ENCODE measurements around the gene LMO3. TPM values are rescaled to one million over a fixed set of nuclear protein-coding genes. Genes with fewer than 3 reads are reported as not detected.

The LMO3 gene
- total RNA-seq, 1 experiment from 2014 or later, result 0.34 TPM

DNA sequence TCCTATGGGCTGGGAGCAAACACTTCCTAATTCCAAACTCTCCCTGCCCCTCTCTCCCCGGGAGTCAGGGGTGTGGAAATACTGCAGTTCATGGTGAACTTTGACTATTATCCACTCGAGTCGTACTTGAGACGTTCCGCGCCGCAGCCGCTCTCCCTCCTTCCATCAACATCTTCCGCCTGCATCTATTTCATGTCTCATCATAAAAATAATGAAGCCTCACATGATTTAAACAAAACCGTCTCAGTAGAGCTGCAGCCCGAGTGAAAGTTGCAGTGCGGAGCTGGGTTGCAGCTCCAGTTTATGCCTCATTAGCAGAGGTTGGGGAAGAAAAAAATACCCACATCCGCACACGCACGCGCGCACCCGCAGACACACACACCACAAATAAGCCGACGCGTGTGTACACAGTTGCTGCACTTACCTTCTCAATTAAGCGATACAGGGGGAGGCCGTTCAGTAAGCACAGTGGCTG, 283 bp downstream of the LMO3 start (continued):
- TF ChIP-seq CTCF (IDR thresholded peaks at IDR 0.05 in 2 of 3, conservative IDR thresholded peaks at IDR 0.05 in 1 of 3; ENCODE audit: borderline replicate concordance in 1 of 3, insufficient read depth in 1 of 3, low read depth in 2 of 3, low read length in 2 of 3) (no peak), POLR2A (IDR thresholded peaks at IDR 0.05; ENCODE audit: borderline replicate concordance, extremely low read depth, insufficient read depth, insufficient read length) (no peak), SRF (IDR thresholded peaks at IDR 0.05; ENCODE audit: low read depth) (no peak)

DNA sequence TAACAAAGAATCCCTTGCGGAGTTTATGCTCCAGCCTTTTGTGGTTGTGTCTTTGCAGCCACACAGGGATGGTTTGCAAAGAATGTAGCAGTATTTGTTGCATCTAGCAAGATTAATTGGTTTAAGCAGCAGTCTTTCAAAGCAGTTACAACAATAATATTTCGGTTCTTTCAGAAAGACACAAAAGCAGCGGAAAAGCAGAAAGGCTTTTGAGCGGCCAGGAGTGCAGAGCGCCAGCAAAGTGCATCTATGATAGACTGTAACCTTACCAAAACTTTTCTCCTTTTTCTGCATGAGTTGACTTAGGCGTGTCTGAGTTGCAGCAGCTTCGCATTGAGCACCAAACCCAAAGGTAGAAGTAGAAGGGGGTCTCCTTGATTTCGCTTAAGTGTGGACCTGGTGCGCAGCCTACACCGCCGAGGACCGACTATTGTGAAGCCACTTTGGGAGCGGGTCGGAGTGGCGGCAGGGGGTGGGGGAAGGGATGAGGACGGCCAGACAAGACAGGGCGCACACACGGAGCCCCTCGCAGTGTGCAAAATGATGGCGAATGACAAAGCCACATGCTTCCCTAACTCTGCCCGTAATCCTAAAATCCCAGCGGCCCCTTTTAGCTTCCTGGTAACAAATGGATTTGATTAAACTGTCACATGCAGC, 1.2 kb downstream of the LMO3 start:
- Histone ChIP-seq H3K9ac (ENCODE audit: low read length) (no peak overlapping the region), H3K4me3 (replicated peaks in 1 of 2; ENCODE audit: low read depth in 1 of 2, low read length in 2 of 2) (no peak overlapping the region), H4K20me1 (ENCODE audit: insufficient read depth) (no peaks in the 10 kb centered on the region), H2AFZ (ENCODE audit: low read depth, low read length, poor library complexity, severe bottlenecking) (no peak overlapping the region), H3K4me2 (ENCODE audit: low read length) (no peak overlapping the region), H3K4me1 (ENCODE audit: control insufficient read depth in 1 of 2, insufficient read depth in 2 of 2, low read length in 2 of 2) (no peaks in the 10 kb centered on the region), H3K9me2 (ENCODE audit: insufficient read depth) (no peaks in the 10 kb centered on the region), H3K79me2 (ENCODE audit: insufficient read depth, low read length) (no peaks in the 10 kb centered on the region), H3K9me3 (ENCODE audit: control insufficient read depth in 1 of 2, insufficient read depth in 1 of 2, low read depth in 1 of 2, low read length in 2 of 2) (no peaks in the 10 kb centered on the region), H3K27me3 (ENCODE audit: insufficient read depth, low read length) (no peaks in the 10 kb centered on the region), H3K36me3 (ENCODE audit: control insufficient read depth in 1 of 2, insufficient read depth in 2 of 2, low read length in 2 of 2) (no peaks in the 10 kb centered on the region), H3K27ac (ENCODE audit: low read depth, low read length) (no peak overlapping the region)
- BruUV-seq (replicated peaks), result no TSS peak
- ChIA-PET POLR2A (no interaction called here), RAD21 (ENCODE audit: low non-redundant PET in 1 of 2, low total read pairs in 2 of 2, uncharacterized antibody in 2 of 2, unreplicated experiment in 2 of 2) (no interaction called here), CTCF (no interaction called here)
- DNase-seq (ENCODE audit: low read depth, low spot score), result no peak
- ATAC-seq, result no peak
- intact Hi-C loops (cut with micrococcal nuclease), result no loop called here
- TF ChIP-seq TCF7L2 (IDR thresholded peaks at IDR 0.05; ENCODE audit: borderline replicate concordance, extremely low read depth, insufficient read depth, insufficient read length), result no peak
- TF ChIP-seq EZH2 (IDR thresholded peaks at IDR 0.05), result no peak
- TF ChIP-seq CBX3 (IDR thresholded peaks at IDR 0.05; ENCODE audit: low read depth), result no peak
- TF ChIP-seq ZFX (IDR thresholded peaks at IDR 0.05), result no peak
- no peak for TF ChIP-seq POLR2A (IDR thresholded peaks at IDR 0.05; ENCODE audit: borderline replicate concordance, extremely low read depth, insufficient read depth, insufficient read length)
- no peak for TF ChIP-seq SP1 (IDR thresholded peaks at IDR 0.05; ENCODE audit: low read depth)
- no peak for TF ChIP-seq SIN3A (IDR thresholded peaks at IDR 0.05; ENCODE audit: low read depth)
- TF ChIP-seq ELF1 (IDR thresholded peaks at IDR 0.05; ENCODE audit: borderline replicate concordance, low read depth), result no peak
- TF ChIP-seq FOSL1 (IDR thresholded peaks at IDR 0.05; ENCODE audit: low read depth), result no peak
- TF ChIP-seq, protein P1, sequence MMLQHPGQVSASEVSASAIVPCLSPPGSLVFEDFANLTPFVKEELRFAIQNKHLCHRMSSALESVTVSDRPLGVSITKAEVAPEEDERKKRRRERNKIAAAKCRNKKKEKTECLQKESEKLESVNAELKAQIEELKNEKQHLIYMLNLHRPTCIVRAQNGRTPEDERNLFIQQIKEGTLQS (IDR thresholded peaks at IDR 0.05), result no peak
- TF ChIP-seq MAX (IDR thresholded peaks at IDR 0.05), result no peak
- TF ChIP-seq, protein P2, sequence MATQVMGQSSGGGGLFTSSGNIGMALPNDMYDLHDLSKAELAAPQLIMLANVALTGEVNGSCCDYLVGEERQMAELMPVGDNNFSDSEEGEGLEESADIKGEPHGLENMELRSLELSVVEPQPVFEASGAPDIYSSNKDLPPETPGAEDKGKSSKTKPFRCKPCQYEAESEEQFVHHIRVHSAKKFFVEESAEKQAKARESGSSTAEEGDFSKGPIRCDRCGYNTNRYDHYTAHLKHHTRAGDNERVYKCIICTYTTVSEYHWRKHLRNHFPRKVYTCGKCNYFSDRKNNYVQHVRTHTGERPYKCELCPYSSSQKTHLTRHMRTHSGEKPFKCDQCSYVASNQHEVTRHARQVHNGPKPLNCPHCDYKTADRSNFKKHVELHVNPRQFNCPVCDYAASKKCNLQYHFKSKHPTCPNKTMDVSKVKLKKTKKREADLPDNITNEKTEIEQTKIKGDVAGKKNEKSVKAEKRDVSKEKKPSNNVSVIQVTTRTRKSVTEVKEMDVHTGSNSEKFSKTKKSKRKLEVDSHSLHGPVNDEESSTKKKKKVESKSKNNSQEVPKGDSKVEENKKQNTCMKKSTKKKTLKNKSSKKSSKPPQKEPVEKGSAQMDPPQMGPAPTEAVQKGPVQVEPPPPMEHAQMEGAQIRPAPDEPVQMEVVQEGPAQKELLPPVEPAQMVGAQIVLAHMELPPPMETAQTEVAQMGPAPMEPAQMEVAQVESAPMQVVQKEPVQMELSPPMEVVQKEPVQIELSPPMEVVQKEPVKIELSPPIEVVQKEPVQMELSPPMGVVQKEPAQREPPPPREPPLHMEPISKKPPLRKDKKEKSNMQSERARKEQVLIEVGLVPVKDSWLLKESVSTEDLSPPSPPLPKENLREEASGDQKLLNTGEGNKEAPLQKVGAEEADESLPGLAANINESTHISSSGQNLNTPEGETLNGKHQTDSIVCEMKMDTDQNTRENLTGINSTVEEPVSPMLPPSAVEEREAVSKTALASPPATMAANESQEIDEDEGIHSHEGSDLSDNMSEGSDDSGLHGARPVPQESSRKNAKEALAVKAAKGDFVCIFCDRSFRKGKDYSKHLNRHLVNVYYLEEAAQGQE (IDR thresholded peaks at IDR 0.05; ENCODE audit: low read depth), result no peak
- no peak for TF ChIP-seq EGR1 (IDR thresholded peaks at IDR 0.05; ENCODE audit: low read depth)
- TF ChIP-seq SRF (IDR thresholded peaks at IDR 0.05; ENCODE audit: low read depth), result no peak
- no peak for TF ChIP-seq CEBPB (IDR thresholded peaks at IDR 0.05; ENCODE audit: low read depth)
- TF ChIP-seq ZBTB33 (IDR thresholded peaks at IDR 0.05; ENCODE audit: extremely low read depth, insufficient replicate concordance, low read length), result no peak
- TF ChIP-seq YY1 (IDR thresholded peaks at IDR 0.05; ENCODE audit: extremely low read depth, insufficient replicate concordance, low read depth, low read length), result no peak
